HL-60 (cell line): ENCODE measurements around the gene PARD3.

ENCODE experiments used
- CTCF ChIP-seq: IDR thresholded peaks from one replicate; pipeline ENCODE4 v1.5.1; 2011; ENCODE audit warnings: low read length, control low read depth, inconsistent platforms; ENCODE audit not compliant: insufficient read depth
- POLR2AphosphoS5 ChIP-seq: IDR thresholded peaks from 2 replicates; pipeline ENCODE4 v1.6.1; 2012; ENCODE audit warnings: low read depth

- TF ChIP-seq CTCF (no peak), POLR2AphosphoS5 (no peak)
Observed at GRCh38 chr10:34180749-34181148, 634.3 kb downstream of the PARD3 start.
